Fibroblast of the conjunctiva (primary cell): ENCODE results near the gene MAGEA2B.
"Not testable (repeated sequence)": the region's sequence is repeated elsewhere in the genome, so short reads cannot be mapped to it uniquely, and the experiment has no call there.

Experiments
- DNase-seq: peaks from one replicate; pipeline ENCODE4 v3.0.0-alpha.2; 2010; ENCODE audit warnings: low read depth

Gene MAGEA2B

GRCh38 chrX:152713815-152714787 lies at the start of gene MAGEA2B:
Gene MAGEA2B, plus strand, starts transcription at chrX:152714628. Its CDS starts 2,479 bp downstream, at chrX:152717107.
- DNase-seq: not testable (repeated sequence)

DNA sequence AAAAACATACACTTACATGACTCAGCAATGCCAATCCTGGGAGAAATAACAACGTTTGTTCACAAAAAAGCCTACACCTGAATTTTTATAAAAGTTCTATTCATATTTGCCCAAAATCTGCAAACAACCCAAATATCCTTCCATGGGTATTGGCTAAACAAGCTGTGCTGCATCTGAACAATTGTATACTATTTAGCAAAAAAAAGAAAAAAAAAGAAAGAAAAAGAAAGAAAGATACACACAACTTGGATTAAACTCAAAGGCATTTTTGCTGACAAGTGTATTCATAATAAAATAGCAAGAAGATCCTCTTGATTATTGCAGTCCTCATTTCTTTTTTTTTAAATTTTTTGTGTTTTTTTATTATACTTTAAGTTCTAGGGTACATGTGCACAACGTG lies 40.3 kb upstream of the MAGEA2B start:
- no peak for DNase-seq

DNA sequence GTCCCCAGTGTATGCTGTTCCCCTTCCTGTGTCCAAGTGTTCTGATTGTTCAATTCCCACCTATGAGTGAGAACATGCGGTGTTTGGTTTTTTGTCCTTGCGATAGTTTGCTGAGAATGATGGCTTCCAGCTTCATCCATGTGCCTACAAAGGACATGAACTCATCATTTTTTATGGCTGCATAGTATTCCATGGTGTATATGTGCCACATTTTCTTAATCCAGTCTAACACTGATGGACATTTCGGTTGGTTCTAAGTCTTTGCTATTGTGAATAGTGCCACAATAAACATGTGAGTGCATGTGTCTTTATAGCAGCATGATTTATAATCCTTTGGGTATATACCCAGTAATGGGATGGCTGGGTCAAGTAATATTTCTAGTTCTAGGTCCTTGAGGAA lies 39.8 kb upstream of the MAGEA2B start:
- not testable (repeated sequence) for DNase-seq

DNA sequence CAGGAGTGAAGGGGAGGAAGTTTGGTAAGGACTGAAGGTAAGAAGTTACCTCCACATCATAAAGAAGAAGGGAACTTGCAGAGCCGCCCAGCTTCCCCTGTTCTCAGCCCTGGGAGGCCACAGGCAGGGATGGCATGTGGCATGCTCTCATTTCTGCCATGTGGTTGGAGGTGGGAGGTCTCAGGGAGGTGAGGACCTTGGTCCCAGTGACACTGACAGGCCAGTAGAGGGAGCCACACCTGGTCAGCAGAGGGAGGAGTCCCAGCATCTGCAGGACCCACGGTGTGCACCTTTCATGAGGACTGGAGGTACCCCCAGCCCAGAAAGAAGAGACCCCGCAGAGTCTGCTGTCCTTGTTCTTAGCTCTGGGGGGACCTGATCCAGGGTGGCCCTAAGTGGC lies 33.4 kb upstream of the MAGEA2B start:
- DNase-seq: not testable (repeated sequence)

GRCh38 chrX:152697952-152698931 lies 16.2 kb upstream of the MAGEA2B start, which contains the start of gene MAGEA3:
Gene MAGEA3, plus strand, starts transcription at chrX:152698794. Its CDS starts 2,039 bp downstream, at chrX:152700833.
- DNase-seq: not testable (repeated sequence)

DNA sequence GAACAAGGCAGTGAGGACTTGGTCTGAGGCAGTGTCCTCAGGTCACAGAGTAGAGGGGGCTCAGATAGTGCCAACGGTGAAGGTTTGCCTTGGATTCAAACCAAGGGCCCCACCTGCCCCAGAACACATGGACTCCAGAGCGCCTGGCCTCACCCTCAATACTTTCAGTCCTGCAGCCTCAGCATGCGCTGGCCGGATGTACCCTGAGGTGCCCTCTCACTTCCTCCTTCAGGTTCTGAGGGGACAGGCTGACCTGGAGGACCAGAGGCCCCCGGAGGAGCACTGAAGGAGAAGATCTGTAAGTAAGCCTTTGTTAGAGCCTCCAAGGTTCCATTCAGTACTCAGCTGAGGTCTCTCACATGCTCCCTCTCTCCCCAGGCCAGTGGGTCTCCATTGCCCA lies 14.0 kb upstream of the MAGEA2B start:
- not testable (repeated sequence) for DNase-seq

GRCh38 chrX:152706500-152706899 lies 7.9 kb upstream of the MAGEA2B start:
- DNase-seq: not testable (repeated sequence)

DNA sequence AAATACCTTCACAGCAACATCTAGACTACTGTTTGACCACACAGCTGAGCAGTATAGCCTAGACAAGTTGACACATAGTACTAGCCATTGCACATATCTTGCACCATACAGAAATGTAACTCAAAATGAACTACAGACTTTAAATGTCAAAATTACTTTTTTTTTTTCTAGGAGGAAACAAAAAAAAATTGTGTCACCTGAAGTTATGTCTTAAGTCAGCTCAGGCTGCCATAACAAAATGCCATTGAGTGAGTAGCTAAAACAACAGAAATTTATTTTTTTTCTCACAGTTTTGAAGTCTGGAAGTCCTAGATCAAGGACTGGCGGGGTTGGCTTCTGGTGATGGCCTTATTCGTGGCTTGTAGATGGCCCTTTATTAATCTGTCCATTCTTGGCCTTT lies 5.3 kb upstream of the MAGEA2B start, which contains the start of gene CSAG2:
Gene CSAG2 (minus strand): TSS at position 101 of the 400 bp plus-strand sequence. CDS start 161 bp downstream, outside the sequence.
- DNase-seq: not testable (repeated sequence)

DNA sequence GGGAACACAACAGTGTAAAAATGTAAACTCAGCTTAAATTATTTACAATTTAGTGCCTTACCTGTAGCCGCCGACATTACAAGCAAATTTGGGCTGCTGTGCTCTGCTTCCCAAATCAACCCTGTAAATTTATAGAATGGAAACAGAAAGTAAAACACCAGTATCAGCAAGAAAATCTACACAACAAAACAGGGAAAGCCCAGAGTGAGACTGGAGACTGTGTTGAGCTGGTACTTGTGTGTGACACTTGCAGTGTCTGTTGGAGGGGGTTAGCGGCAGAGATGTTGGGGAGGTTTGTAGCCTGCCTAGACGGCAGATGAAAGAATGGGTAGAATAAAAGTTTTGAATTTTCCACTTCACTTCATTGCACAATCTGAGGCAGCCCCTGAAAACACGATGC lies 1.2 kb upstream of the MAGEA2B start:
- not testable (repeated sequence) for DNase-seq

DNA sequence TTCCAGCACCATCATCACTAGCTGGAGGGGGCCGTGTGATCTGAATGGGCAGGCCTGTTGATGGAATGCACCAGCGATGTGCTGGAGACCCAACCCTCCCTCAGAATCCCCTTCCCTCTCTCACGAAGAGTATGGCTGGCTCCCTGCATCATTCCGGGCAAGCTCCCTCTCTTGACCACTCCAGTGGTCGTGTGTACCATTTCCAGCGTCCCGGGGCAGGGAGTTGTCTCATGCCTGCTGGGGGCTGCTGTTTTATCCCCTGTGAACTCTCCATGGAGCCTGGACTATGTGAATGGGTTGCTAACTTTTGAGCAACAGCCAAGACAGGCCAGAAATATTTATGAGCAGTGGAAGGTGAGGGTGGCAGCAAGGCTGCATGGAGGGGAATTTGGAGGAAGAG lies 11.0 kb downstream of the MAGEA2B start:
- no peak for DNase-seq

GRCh38 chrX:152733261-152733975 lies 19.0 kb downstream of the MAGEA2B start, which contains the start of the genes CSAG1 and MAGEA12:
Gene CSAG1, minus strand, starts transcription at chrX:152733721. Its CDS starts 1,261 bp downstream, at chrX:152732460.
Gene MAGEA12, plus strand, starts transcription at chrX:152733757. Its CDS starts 2,405 bp downstream, at chrX:152736162.
- no peak for DNase-seq

DNA sequence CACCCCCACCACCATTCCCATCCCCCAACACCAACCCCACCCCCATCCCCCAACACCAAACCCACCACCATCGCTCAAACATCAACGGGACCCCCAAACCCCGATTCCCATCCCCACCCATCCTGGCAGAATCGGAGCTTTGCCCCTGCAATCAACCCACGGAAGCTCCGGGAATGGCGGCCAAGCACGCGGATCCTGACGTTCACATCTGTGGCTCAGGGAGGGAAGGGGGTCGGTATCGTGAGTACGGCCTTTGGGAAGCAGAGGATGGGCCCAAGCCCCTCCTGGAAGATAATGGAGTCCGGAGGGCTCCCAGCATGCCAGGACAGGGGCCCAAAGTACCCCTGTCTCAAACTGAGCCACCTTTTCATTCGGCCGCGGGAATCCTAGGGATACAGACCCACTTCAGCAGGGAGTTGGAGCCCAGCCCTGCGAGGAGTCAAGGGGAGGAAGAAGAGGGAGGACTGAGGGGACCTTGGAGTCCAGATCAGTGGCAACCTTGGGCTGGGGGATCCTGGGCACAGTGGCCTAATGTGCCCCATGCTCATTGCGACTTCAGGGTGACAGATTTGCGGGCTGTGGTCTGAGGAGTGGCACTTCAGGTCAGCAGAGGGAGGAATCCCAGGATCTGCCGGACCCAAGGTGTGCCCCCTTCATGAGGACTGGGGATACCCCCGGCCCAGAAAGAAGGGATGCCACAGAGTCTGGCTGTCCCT lies 19.9 kb downstream of the MAGEA2B start:
- not testable (repeated sequence) for DNase-seq

DNA sequence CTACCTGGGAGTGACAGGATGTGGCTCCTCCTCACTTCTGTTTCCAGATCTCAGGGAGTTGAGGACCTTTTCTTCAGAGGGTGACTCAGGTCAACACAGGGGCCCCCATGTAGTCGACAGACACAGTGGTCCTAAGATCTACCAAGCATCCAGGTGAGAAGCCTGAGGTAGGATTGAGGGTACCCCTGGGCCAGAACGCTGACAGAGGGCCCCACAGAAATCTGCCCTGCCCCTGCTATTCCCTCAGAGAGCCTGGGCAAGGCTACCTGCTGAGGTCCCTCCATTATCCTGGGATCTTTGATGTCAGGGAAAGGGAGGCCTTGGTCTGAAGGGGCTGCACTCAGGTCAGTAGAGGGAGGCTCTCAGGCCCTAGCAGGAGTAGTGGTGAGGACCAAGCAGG lies 20.7 kb downstream of the MAGEA2B start:
- DNase-seq: no peak

GRCh38 chrX:152735860-152736511 lies 21.6 kb downstream of the MAGEA2B start:
- DNase-seq: no peak

DNA sequence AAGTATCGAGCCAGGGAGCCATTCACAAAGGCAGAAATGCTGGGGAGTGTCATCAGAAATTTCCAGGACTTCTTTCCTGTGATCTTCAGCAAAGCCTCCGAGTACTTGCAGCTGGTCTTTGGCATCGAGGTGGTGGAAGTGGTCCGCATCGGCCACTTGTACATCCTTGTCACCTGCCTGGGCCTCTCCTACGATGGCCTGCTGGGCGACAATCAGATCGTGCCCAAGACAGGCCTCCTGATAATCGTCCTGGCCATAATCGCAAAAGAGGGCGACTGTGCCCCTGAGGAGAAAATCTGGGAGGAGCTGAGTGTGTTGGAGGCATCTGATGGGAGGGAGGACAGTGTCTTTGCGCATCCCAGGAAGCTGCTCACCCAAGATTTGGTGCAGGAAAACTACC lies 22.1 kb downstream of the MAGEA2B start:
- DNase-seq: not testable (repeated sequence)

DNA sequence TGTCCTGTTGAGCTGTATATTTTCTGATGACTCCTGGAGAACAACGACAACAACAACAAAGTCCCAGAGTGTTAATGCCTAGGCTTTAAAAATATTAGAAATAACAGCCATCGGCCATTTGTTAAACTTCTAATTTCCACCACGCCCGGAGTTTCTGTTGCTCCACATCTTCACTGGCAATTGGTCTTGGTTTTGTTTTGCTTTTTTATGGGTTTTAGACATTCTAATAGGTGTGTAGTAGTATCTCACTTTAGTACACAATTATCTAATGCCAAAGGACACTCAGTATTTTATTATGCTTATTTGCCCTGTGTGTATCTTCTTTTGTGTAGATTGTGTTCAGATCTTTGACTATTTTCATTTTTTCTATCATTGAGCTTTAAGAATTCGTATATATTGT lies 24.1 kb downstream of the MAGEA2B start:
- DNase-seq: no peak

DNA sequence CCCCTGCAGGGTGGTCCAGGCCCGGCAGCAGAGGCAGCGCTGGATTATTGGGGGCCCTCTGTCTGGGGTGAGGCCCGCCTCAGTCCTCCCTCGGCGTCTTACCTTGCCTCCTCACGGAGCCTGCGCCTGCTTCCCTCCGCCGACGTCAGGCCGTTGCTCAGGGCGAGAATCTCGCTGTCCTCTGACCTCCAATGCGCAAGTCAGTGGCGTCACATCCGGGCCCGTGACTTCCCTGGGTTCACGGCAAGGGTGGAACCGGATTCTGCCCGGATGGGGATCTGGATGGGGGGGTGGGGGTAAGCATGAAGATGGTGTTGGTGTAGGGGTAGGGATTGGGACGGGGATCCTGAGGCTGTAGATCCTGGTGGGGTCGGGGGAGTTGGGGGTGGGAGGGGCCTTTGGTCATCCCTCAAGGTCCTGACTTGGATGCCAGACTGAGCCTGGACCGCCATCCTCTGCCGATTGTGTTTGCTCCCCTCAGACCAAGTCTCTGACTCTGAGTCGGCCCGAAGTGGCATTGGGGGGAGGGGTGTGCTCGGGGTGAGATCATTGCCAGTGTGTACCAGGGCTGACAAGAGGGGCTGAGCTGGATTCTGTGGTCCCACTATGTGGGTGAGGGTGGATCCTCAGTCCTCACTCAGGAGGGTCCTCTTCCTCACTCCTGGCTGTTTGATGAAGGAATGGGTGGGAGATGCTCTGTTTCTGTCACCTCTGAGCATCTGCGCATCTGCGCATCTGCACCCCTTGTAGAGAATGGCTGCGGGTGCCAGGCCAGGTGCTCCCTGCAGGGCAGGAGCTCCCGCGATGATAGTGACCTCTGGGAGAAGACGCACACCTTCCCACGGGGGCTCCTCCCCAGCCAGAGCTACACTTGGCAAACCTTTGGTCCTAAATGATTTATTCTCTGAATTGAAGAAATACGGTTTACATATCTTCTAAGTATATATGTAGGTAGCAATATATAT lies 39.5 kb downstream of the MAGEA2B start, which contains the start of gene MAGEA2:
Gene MAGEA2 (minus strand): TSS at position 157 of the 965 bp plus-strand sequence. CDS start 2,479 bp downstream, outside the sequence.
- DNase-seq: not testable (repeated sequence)

- not testable (repeated sequence) for DNase-seq
These were observed 40.4 kb downstream of the MAGEA2B start for GRCh38 chrX:152754871-152755270.
